ENCODE data around the gene RNF215.

GRCh38 chr22:30392661-30393321 is 5.6 kb upstream of the RNF215 start:
- TF ChIP-seq CTCF (IDR thresholded peaks at IDR 0.05; ENCODE audit: poor library complexity), result no peak
- TF ChIP-seq EZH2 (IDR thresholded peaks at IDR 0.05; ENCODE audit: borderline replicate concordance), result no peak

Data from hepatocyte (in vitro differentiated cells).